Body of pancreas (tissue), 4 donors: ENCODE measurements around the gene SSX4B.
"Not testable (repeated sequence)": the region's sequence is repeated elsewhere in the genome, so short reads cannot be mapped to it uniquely, and the experiment has no call there.

Experiments
- POLR2A ChIP-seq, 3 donors: fragments of 450-650 bp; IDR thresholded peaks; one replicate each; pipeline ENCODE4 v1.6.1; 2016; ENCODE audit warnings: antibody characterized with exemption in 3 of 3, mild to moderate bottlenecking in 2 of 3
- TF ChIP-seq, protein P1 (sequence below), 7 experiments: fragments of 450-650 bp in 4 of 7; fragments of 200-600 bp in 3 of 7; sonication (generic) in 3 of 7; IDR thresholded peaks; one replicate each; pipeline ENCODE4 v1.5.1; 2016 to 2019; ENCODE audit warnings: antibody characterized with exemption in 7 of 7

DNA sequence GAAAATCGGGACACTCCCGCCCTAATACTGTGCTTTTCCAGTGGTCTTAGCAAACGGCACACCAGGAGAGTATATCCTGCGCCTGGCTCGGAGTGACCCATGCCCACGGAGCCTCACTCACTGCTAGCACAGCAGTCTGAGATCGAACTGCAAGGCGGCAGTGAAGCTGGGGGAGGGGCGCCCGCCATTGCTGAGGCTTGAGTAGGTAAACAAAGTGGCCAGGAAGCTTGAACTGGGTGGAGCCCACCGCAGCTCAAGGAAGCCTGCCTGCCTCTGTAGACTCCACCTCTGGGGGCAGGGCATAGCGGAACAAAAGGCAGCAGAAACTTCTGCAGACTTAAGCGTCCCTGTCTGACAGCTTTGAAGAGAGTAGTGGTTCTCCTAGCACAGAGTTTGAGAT lies 22.0 kb upstream of the SSX4B start:
- TF ChIP-seq POLR2A (IDR thresholded peaks at IDR 0.05), result not testable (repeated sequence)
- TF ChIP-seq, protein P1, sequence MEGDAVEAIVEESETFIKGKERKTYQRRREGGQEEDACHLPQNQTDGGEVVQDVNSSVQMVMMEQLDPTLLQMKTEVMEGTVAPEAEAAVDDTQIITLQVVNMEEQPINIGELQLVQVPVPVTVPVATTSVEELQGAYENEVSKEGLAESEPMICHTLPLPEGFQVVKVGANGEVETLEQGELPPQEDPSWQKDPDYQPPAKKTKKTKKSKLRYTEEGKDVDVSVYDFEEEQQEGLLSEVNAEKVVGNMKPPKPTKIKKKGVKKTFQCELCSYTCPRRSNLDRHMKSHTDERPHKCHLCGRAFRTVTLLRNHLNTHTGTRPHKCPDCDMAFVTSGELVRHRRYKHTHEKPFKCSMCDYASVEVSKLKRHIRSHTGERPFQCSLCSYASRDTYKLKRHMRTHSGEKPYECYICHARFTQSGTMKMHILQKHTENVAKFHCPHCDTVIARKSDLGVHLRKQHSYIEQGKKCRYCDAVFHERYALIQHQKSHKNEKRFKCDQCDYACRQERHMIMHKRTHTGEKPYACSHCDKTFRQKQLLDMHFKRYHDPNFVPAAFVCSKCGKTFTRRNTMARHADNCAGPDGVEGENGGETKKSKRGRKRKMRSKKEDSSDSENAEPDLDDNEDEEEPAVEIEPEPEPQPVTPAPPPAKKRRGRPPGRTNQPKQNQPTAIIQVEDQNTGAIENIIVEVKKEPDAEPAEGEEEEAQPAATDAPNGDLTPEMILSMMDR (IDR thresholded peaks at IDR 0.05), result not testable (repeated sequence)
